Liver (tissue), 9 donors: ENCODE measurements around the gene OR9K2. TPM values are rescaled to one million over a fixed set of nuclear protein-coding genes. Genes with fewer than 3 reads are reported as not detected.

Source experiments
- DNase-seq: peaks from one replicate; pipeline ENCODE4 v3.0.0-alpha.2; 2017; ENCODE audit warnings: low spot score
- H3K27ac ChIP-seq, 2 donors: one replicate each; pipeline ENCODE4 v1.7.0; 2013; ENCODE audit warnings: inconsistent platforms in 2 of 2, low read length in 2 of 2, control low read depth in 1 of 2, low read depth in 1 of 2, mild to moderate bottlenecking in 1 of 2
- H3K27me3 ChIP-seq, 4 donors: one replicate each; pipeline versions ENCODE4 v1.6.1 to v1.7.0; 2013; ENCODE audit warnings: low read length in 3 of 4, inconsistent platforms in 1 of 4, mild to moderate bottlenecking in 1 of 4, moderate library complexity in 1 of 4; ENCODE audit not compliant: control insufficient read depth in 4 of 4, insufficient read depth in 4 of 4
- H3K36me3 ChIP-seq, 4 donors: one replicate each; pipeline versions ENCODE4 v1.6.1 to v1.7.0; 2013; ENCODE audit warnings: low read length in 3 of 4, mild to moderate bottlenecking in 3 of 4, low read depth in 1 of 4, moderate library complexity in 1 of 4; ENCODE audit not compliant: control insufficient read depth in 4 of 4, insufficient read depth in 3 of 4
- H3K4me1 ChIP-seq, 4 donors: one replicate each; pipeline versions ENCODE4 v1.6.1 to v1.7.0; 2013; ENCODE audit warnings: low read length in 3 of 4, mild to moderate bottlenecking in 3 of 4, moderate library complexity in 1 of 4; ENCODE audit not compliant: control insufficient read depth in 4 of 4, insufficient read depth in 4 of 4
- H3K4me3 ChIP-seq, 3 donors: one replicate each; pipeline versions ENCODE4 v1.6.1 to v1.7.0; 2013; ENCODE audit warnings: low read length in 3 of 3, control low read depth in 1 of 3, low read depth in 1 of 3, mild to moderate bottlenecking in 1 of 3
- H3K9ac ChIP-seq, 2 donors: one replicate each; pipeline ENCODE4 v1.7.0; 2013; ENCODE audit warnings: low read length in 2 of 2, mild to moderate bottlenecking in 2 of 2, moderate library complexity in 2 of 2, control low read depth in 1 of 2, low read depth in 1 of 2
- H3K9me3 ChIP-seq, 4 donors: one replicate each; pipeline versions ENCODE4 v1.6.1 to v1.7.0; 2013; ENCODE audit warnings: low read length in 3 of 4; ENCODE audit not compliant: control insufficient read depth in 4 of 4
- ATF3 ChIP-seq: IDR thresholded peaks from 2 replicates; pipeline ENCODE4 v1.6.1; 2016; ENCODE audit warnings: antibody characterized with exemption
- CTCF ChIP-seq: fragments of 150-350 bp; IDR thresholded peaks from 2 replicates; pipeline ENCODE4 v1.5.1; 2017; ENCODE audit warnings: improper control_type of control experiment, low read depth, low read length; ENCODE audit not compliant: missing input control
- EGR1 ChIP-seq, 2 donors: IDR thresholded peaks; 2 replicates each; pipeline ENCODE4 v1.6.1; 2016 to 2018; ENCODE audit warnings: antibody characterized with exemption in 2 of 2, low read depth in 2 of 2
- FOXA1 ChIP-seq: IDR thresholded peaks from 2 replicates; pipeline ENCODE4 v1.6.1; 2016; ENCODE audit warnings: antibody characterized with exemption
- FOXA2 ChIP-seq: IDR thresholded peaks from 2 replicates; pipeline ENCODE4 v1.6.1; 2016; ENCODE audit warnings: antibody characterized with exemption
- GABPA ChIP-seq, 2 donors: IDR thresholded peaks in 1 of 2; conservative IDR thresholded peaks in 1 of 2; 2 replicates each; pipeline ENCODE4 v1.6.1; 2016; ENCODE audit warnings: antibody characterized with exemption in 2 of 2, mild to moderate bottlenecking in 1 of 2, moderate library complexity in 1 of 2
- JUND ChIP-seq, 2 donors: IDR thresholded peaks; 2 replicates each; pipeline ENCODE4 v1.6.1; 2016; ENCODE audit warnings: antibody characterized with exemption in 2 of 2
- MAX ChIP-seq: IDR thresholded peaks from 2 replicates; pipeline ENCODE4 v1.6.1; 2016; ENCODE audit warnings: antibody characterized with exemption
- RAD21 ChIP-seq, 2 donors: IDR thresholded peaks; 2 replicates each; pipeline ENCODE4 v1.6.1; 2016; ENCODE audit warnings: antibody characterized with exemption in 2 of 2, mild to moderate bottlenecking in 2 of 2
- REST ChIP-seq: IDR thresholded peaks from 2 replicates; pipeline ENCODE4 v1.6.1; 2016; ENCODE audit warnings: antibody characterized with exemption, mild to moderate bottlenecking
- TAF1 ChIP-seq: conservative IDR thresholded peaks from 2 replicates; pipeline ENCODE4 v1.6.1; 2016; ENCODE audit warnings: antibody characterized with exemption, mild to moderate bottlenecking
- YY1 ChIP-seq: IDR thresholded peaks from 2 replicates; pipeline ENCODE4 v1.6.1; 2016; ENCODE audit warnings: antibody characterized with exemption, mild to moderate bottlenecking
- ZBTB33 ChIP-seq: IDR thresholded peaks from 2 replicates; pipeline ENCODE4 v1.6.1; 2016; ENCODE audit warnings: antibody characterized with exemption
- WGBS: extraction: QIAGEN DNeasy Blood & Tissue Kit; methylation state at CpG from one replicate; pipeline ENCODE4 v1.1.7; 2013; 5-methylcytosine and 5-hydroxymethylcytosine counted together
- polyA plus RNA-seq, 2 donors: library from polyadenylated mRNA; stranded (reverse) in 1 of 2; unstranded in 1 of 2; fragments of 200-250 nt in 1 of 2; fragments of >200 nt in 1 of 2; fragmentation: Nextera tagmentation in 1 of 2; extraction: Ambion mirVana in 1 of 2; gene quantifications; one replicate each; pipeline versions ENCODE4 v1.2.1 to v1.2.3, GENCODE V29; 2013 to 2015
- total RNA-seq, 2 donors: library from RNA; depleted of rRNA; stranded (reverse); fragments of >200 nt; gene quantifications; one replicate each; pipeline ENCODE4 v1.2.3, GENCODE V29; 2014
- donor health status: healthy.
- donor health status: healthy.
- donor health status: healthy.
- donor health status: healthy.
- donor health status: healthy.

OR9K2 gene
- total and polyA plus RNA-seq, 4 donors: not detected

- peaks cover 0 to 4% (median 0%) of the 10 kb centered on the region in 4 donors for H3K27me3 ChIP-seq
- no peak overlapping the region for H3K27ac ChIP-seq
- H3K9ac ChIP-seq: no peak overlapping the region
- no peaks in the 10 kb centered on the region for H3K4me1 ChIP-seq
- no peak for DNase-seq
- 93% methylated on average over 4 of the region's 4 CpGs for WGBS
- no peak overlapping the region for H3K4me3 ChIP-seq
- no peaks in the 10 kb centered on the region for H3K9me3 ChIP-seq
- TF ChIP-seq ZBTB33 (no peak), TAF1 (no peak), ATF3 (no peak), FOXA2 (no peak), YY1 (no peak), GABPA (IDR thresholded peaks at IDR 0.05 in 1 of 2, conservative IDR thresholded peaks at IDR 0.05 in 1 of 2) (no peak), RAD21 (IDR thresholded peaks at IDR 0.05) (no peak), FOXA1 (no peak), EGR1 (IDR thresholded peaks at IDR 0.05; ENCODE audit: low read depth in 2 of 2) (no peak), CTCF (no peak)
- no peaks in the 10 kb centered on the region for H3K36me3 ChIP-seq
Measured at GRCh38 chr12:55112378-55112875, 13.8 kb upstream of the OR9K2 start.

- Histone ChIP-seq H3K9ac (no peak overlapping the region), H3K4me3 (no peak overlapping the region), H3K36me3 (no peaks in the 10 kb centered on the region), H3K9me3 (no peaks in the 10 kb centered on the region), H3K27ac (no peak overlapping the region), H3K4me1 (no peaks in the 10 kb centered on the region), H3K27me3 (peaks cover 0 to 7% (median 2%) of the 10 kb centered on the region in 4 donors)
- no peak for DNase-seq
- 81% methylated on average over 1 of the region's 1 CpG for WGBS
- TF ChIP-seq YY1: no peak
- TF ChIP-seq FOXA1: no peak
- TF ChIP-seq MAX: no peak
- no peak for TF ChIP-seq JUND (IDR thresholded peaks at IDR 0.05)
- TF ChIP-seq CTCF: no peak
- no peak for TF ChIP-seq FOXA2
- TF ChIP-seq EGR1 (IDR thresholded peaks at IDR 0.05; ENCODE audit: low read depth in 2 of 2): no peak
- no peak for TF ChIP-seq REST
- TF ChIP-seq GABPA (IDR thresholded peaks at IDR 0.05 in 1 of 2, conservative IDR thresholded peaks at IDR 0.05 in 1 of 2): no peak
Measured at GRCh38 chr12:55116152-55116551, 10.1 kb upstream of the OR9K2 start.
